Measurements from ENCODE around the gene SYS1. TPM values are rescaled to one million over a fixed set of nuclear protein-coding genes. Genes with fewer than 3 reads are reported as not detected.

The SYS1 gene
- total RNA-seq, 6 donors from 2014 or later, result 31.0 to 61.4 (median 50.7) TPM

DNA sequence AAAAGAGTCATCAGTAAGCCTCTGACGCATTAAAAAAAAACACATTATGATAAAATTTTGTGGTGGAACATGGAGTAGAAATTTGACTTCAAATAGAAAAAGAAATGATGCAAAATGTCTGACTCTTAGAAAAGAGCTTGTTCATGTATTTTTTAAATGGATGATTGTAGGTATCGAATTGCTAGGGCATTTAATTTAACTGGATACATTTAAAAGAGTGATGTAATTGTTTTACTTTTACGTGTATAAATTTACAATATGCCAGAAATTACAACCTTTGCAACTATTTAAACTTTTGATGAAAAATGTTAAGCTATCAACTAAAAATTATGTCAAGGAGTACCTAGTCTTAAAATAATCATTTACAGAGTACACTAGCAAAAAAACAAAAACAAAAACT is 10.2 kb upstream of the SYS1 start:
- no peak overlapping the region for H3K4me3 ChIP-seq
- no peak for ATAC-seq (ENCODE audit: low FRiP score in 2 of 2)
- H3K9me3 ChIP-seq, result no peaks in the 10 kb centered on the region
- no peaks in the 10 kb centered on the region for H3K27me3 ChIP-seq
- no peak overlapping the region for H3K27ac ChIP-seq
- 88 to 92% methylated on average over 3 of the region's 3 CpGs for WGBS, 2 donors
- no peaks in the 10 kb centered on the region for H3K36me3 ChIP-seq
- TF ChIP-seq, protein P1, sequence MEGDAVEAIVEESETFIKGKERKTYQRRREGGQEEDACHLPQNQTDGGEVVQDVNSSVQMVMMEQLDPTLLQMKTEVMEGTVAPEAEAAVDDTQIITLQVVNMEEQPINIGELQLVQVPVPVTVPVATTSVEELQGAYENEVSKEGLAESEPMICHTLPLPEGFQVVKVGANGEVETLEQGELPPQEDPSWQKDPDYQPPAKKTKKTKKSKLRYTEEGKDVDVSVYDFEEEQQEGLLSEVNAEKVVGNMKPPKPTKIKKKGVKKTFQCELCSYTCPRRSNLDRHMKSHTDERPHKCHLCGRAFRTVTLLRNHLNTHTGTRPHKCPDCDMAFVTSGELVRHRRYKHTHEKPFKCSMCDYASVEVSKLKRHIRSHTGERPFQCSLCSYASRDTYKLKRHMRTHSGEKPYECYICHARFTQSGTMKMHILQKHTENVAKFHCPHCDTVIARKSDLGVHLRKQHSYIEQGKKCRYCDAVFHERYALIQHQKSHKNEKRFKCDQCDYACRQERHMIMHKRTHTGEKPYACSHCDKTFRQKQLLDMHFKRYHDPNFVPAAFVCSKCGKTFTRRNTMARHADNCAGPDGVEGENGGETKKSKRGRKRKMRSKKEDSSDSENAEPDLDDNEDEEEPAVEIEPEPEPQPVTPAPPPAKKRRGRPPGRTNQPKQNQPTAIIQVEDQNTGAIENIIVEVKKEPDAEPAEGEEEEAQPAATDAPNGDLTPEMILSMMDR (IDR thresholded peaks at IDR 0.05), result no peak
- TF ChIP-seq POLR2A (IDR thresholded peaks at IDR 0.05), result no peak
- no peak for TF ChIP-seq EP300 (IDR thresholded peaks at IDR 0.05)
- no peak for TF ChIP-seq POLR2AphosphoS5 (IDR thresholded peaks at IDR 0.05)
- no peak for DNase-seq
- H3K4me1 ChIP-seq, result peaks cover 9 to 23% (median 11%) of the 10 kb centered on the region in 4 donors

DNA sequence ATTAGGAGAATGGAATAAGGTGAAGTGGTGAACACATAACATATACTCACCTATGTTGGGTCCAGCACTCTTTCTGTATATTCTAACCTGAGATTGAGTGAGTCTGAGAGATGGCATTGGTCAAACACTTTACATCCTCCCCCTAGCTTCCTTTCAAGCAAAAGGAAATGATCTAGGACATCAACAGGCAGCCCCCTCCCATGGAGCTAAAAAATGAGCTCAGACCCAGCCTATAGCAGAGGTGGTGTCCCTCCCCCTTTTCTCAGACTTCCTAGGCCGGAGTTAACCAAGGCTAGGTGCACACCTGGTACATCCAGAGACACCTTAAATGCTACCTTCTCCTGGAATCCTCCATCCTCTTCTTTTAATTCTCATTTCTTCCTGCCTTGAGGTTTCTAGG is 9.2 kb upstream of the SYS1 start:
- Histone ChIP-seq H3K4me1 (peaks cover 14 to 29% (median 17%) of the 10 kb centered on the region in 4 donors), H3K27ac (no peak overlapping the region), H3K36me3 (no peaks in the 10 kb centered on the region), H3K4me3 (no peak overlapping the region), H3K9me3 (no peaks in the 10 kb centered on the region), H3K27me3 (no peaks in the 10 kb centered on the region)
- no peak for DNase-seq
- TF ChIP-seq, protein P1 (IDR thresholded peaks at IDR 0.05), result no peak
- TF ChIP-seq POLR2AphosphoS5 (IDR thresholded peaks at IDR 0.05) (no peak), POLR2A (IDR thresholded peaks at IDR 0.05) (no peak), EP300 (IDR thresholded peaks at IDR 0.05) (no peak)
- no peak for ATAC-seq (ENCODE audit: low FRiP score in 2 of 2)
- WGBS, 2 donors, result 94 to 95% methylated on average over 1 of the region's 1 CpG

DNA sequence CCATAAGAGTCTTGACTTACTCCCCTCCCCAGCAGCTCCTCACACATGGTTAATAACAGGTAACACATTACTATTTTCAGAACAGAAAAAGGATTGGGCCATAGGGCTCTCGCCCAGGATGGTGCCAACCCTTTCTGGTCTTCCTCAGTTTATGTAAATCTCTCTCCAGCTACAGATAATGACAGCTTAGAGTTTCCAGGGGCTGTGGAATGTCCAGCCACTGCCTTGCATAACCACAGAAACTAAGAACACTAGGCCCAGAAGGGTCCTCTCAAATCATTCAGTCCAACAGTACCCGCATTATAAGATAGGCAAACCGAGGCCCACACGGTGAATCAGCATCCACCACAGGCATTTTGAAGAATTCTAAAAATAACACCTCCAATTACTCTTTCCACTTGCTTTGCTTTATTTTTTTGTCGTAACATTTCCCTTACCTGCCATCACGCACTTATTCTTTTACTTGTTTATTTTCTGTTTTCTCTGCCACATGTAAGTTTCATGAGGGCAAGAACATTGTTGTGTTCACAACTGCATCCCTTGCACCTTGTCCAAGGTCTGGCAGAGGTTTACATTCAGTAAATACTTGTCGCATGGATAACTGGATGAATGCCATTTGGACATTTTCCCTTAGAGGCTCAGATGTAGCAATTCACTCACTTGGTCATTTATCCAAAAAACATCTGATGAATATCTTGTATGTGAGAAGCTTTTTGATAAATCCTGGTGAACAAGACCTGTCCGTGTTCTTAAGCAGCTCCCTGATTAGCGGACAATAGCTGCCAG is 8.3 kb upstream of the SYS1 start:
- WGBS, 2 donors, result 77 to 85% methylated on average over 9 of the region's 9 CpGs
- ATAC-seq (ENCODE audit: low FRiP score in 2 of 2) (no peak), DNase-seq (no peak)
- no peak overlapping the region for H3K4me3 ChIP-seq
- H3K4me1 ChIP-seq, result peaks cover 21 to 38% (median 25%) of the 10 kb centered on the region in 4 donors
- H3K36me3 ChIP-seq, result no peaks in the 10 kb centered on the region
- no peaks in the 10 kb centered on the region for H3K9me3 ChIP-seq
- no peaks in the 10 kb centered on the region for H3K27me3 ChIP-seq
- H3K27ac ChIP-seq, result no peak overlapping the region
- TF ChIP-seq POLR2A (IDR thresholded peaks at IDR 0.05) (no peak), EP300 (IDR thresholded peaks at IDR 0.05) (no peak), POLR2AphosphoS5 (IDR thresholded peaks at IDR 0.05) (no peak)
- TF ChIP-seq, protein P1 (IDR thresholded peaks at IDR 0.05), result no peak

DNA sequence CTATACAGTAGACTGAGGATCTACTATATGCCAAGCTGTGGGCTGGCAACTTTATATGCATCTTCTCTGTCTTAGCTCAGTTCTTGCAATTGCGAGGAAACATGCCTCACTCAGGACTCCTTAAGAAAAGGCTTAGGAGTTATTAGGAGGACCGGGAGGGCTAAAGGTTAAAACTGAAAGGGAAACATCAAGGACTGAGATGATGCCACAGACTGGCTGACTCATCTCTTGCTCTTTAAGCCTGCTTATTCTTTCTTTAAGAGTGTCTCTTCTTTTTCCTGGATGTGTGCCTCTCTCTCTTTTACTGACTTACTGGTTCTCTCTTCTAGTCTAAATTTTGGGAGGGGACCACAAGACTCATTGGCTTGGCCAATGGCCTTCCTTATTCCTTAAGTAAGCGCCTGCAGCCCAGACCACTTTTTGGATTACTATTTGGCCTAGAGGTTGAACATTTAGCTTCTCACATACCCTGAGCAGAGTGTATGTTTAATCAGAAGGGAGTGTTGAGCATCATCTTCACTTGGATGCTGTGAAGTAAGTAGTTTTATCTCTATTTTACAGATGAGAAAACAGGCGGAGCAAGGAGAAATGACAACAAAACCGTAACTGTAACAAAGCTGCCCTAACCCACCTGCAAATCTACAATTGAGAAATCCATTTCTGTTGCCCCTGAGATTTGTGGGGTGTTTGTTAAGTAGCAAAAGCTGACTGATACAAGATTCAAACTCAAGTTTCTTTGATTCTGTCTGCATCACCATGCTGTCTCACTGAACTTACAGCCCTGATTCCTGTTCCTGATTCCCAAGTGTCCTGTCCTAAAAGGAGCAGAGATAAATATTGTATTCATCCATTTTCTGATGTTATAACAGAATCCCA is 7.5 kb upstream of the SYS1 start:
- Histone ChIP-seq H3K9me3 (no peaks in the 10 kb centered on the region), H3K36me3 (no peaks in the 10 kb centered on the region), H3K4me1 (peaks cover 28 to 46% (median 31%) of the 10 kb centered on the region in 4 donors), H3K27ac (no peak overlapping the region), H3K4me3 (no peak overlapping the region), H3K27me3 (no peaks in the 10 kb centered on the region)
- ATAC-seq (ENCODE audit: low FRiP score in 2 of 2) (no peak), DNase-seq (no peak)
- WGBS, 2 donors, result 46 to 82% methylated on average over 5 of the region's 5 CpGs
- TF ChIP-seq POLR2A (IDR thresholded peaks at IDR 0.05) (no peak), EP300 (IDR thresholded peaks at IDR 0.05) (no peak), POLR2AphosphoS5 (IDR thresholded peaks at IDR 0.05) (no peak)
- TF ChIP-seq, protein P1 (IDR thresholded peaks at IDR 0.05), result no peak
